IMR-90 (cell line): ENCODE data around the gene RTN4IP1. TPM values are rescaled to one million over a fixed set of nuclear protein-coding genes. Genes with fewer than 3 reads are reported as not detected.

Source experiments
- ATAC-seq: fragments of 200-7000 bp; cut with Tn5 transposase; 2 replicates; pipeline ENCODE4 v1.9.1; 2020; ENCODE audit warnings: low read depth, mild to moderate bottlenecking, moderate library complexity
- BruUV-seq: library from RNA; stranded (reverse); fragments of 400-500 nt; replicated peaks from 2 replicates; lab custom pipeline; 2021; lab: Mats Ljungman, UMichigan
- CTCF ChIA-PET: fragments of 300-600 bp; formaldehyde crosslinking; extraction: SDS; loops from one replicate; lab custom pipeline; 2021; ENCODE audit warnings: antibody characterized with exemption; lab: Yijun Ruan, JAX
- POLR2A ChIA-PET: fragments of 300-600 bp; sonication (Branson Sonifier 250); formaldehyde crosslinking; loops from one replicate; lab custom pipeline; 2022; ENCODE audit warnings: antibody characterized with exemption; ENCODE audit not compliant: unreplicated experiment; lab: Charles Lee
- DNase-seq: peaks from one replicate; pipeline ENCODE4 v3.0.0; 2013
- H2AFZ ChIP-seq: replicated peaks from 2 replicates; pipeline ENCODE3; 2013; ENCODE audit warnings: low read length, mild to moderate bottlenecking; ENCODE audit not compliant: poor library complexity
- H2AK5ac ChIP-seq: 2 replicates; pipeline ENCODE4 v1.6.1; 2013; ENCODE audit warnings: low read depth, low read length, inconsistent platforms
- H2AK9ac ChIP-seq: replicated peaks from 2 replicates; pipeline ENCODE3; 2013; ENCODE audit warnings: mild to moderate bottlenecking, low read depth, low read length, moderate library complexity; ENCODE audit not compliant: poor library complexity
- H2BK120ac ChIP-seq: 2 replicates; pipeline ENCODE4 v1.6.1; 2013; ENCODE audit warnings: low read depth, low read length, inconsistent platforms
- H2BK15ac ChIP-seq: 3 replicates; pipeline ENCODE4 v1.6.1; 2013; ENCODE audit warnings: low read depth, low read length, inconsistent platforms
- H2BK20ac ChIP-seq: 2 replicates; pipeline ENCODE4 v1.6.1; 2013; ENCODE audit warnings: low read depth, mild to moderate bottlenecking, inconsistent platforms, low read length, moderate library complexity
- H2BK5ac ChIP-seq: 2 replicates; pipeline ENCODE4 v1.6.1; 2013; ENCODE audit warnings: mild to moderate bottlenecking, low read depth, low read length, inconsistent platforms; ENCODE audit not compliant: poor library complexity, severe bottlenecking
- H3K14ac ChIP-seq: replicated peaks from 2 replicates; pipeline ENCODE4 v1.6.1; 2013; ENCODE audit warnings: low read depth, low read length, inconsistent platforms
- H3K18ac ChIP-seq: 2 replicates; pipeline ENCODE4 v1.6.1; 2013; ENCODE audit warnings: low read depth, low read length, control low read depth
- H3K23ac ChIP-seq: 2 replicates; pipeline ENCODE4 v1.6.1; 2013; ENCODE audit warnings: low read depth, low read length, inconsistent platforms
- H3K27ac ChIP-seq: 2 replicates; pipeline ENCODE4 v1.5.1; 2013; ENCODE audit warnings: mild to moderate bottlenecking, control low read depth, low read length; ENCODE audit not compliant: insufficient read depth
- H3K27me3 ChIP-seq: 2 replicates; pipeline ENCODE4 v1.6.1; 2013; ENCODE audit warnings: low read length; ENCODE audit not compliant: control insufficient read depth, insufficient read depth
- H3K36me3 ChIP-seq: 2 replicates; pipeline ENCODE4 v1.6.1; 2013; ENCODE audit warnings: low read length, mixed read lengths; ENCODE audit not compliant: control insufficient read depth, insufficient read depth
- H3K4ac ChIP-seq: 2 replicates; pipeline ENCODE4 v1.6.1; 2013; ENCODE audit warnings: low read depth, low read length, inconsistent platforms
- H3K4me1 ChIP-seq: 2 replicates; pipeline ENCODE4 v1.6.1; 2013; ENCODE audit warnings: low read length, mixed read lengths; ENCODE audit not compliant: control insufficient read depth, insufficient read depth
- H3K4me2 ChIP-seq: 2 replicates; pipeline ENCODE4 v1.6.1; 2013; ENCODE audit warnings: low read depth, mild to moderate bottlenecking, control low read depth, low read length, moderate library complexity
- H3K4me3 ChIP-seq: 2 replicates; pipeline ENCODE4 v1.5.1; 2013; ENCODE audit warnings: low read depth, mild to moderate bottlenecking, control low read depth, low read length, moderate library complexity; ENCODE audit not compliant: insufficient read depth
- H3K56ac ChIP-seq: 2 replicates; pipeline ENCODE4 v1.6.1; 2013; ENCODE audit warnings: low read length, inconsistent platforms; ENCODE audit not compliant: insufficient read depth; ENCODE audit errors: extremely low read depth
- H3K79me1 ChIP-seq, 2 experiments: 2 replicates each; pipeline ENCODE4 v1.6.1; 2013; ENCODE audit warnings: low read length in 2 of 2, inconsistent platforms in 1 of 2, low read depth in 1 of 2
- H3K9ac ChIP-seq: 2 replicates; pipeline ENCODE4 v1.6.1; 2013; ENCODE audit warnings: low read depth, low read length, control low read depth
- H3K9me1 ChIP-seq: 2 replicates; pipeline ENCODE4 v1.6.1; 2013; ENCODE audit warnings: low read length, inconsistent platforms; ENCODE audit not compliant: insufficient read depth
- H3K9me3 ChIP-seq: 2 replicates; pipeline ENCODE4 v1.6.1; 2013; ENCODE audit warnings: low read length; ENCODE audit not compliant: control insufficient read depth, insufficient read depth
- H4K20me1 ChIP-seq: 2 replicates; pipeline ENCODE4 v1.6.1; 2013; ENCODE audit warnings: low read length, inconsistent platforms; ENCODE audit not compliant: insufficient read depth
- H4K5ac ChIP-seq: 2 replicates; pipeline ENCODE4 v1.6.1; 2013; ENCODE audit warnings: mild to moderate bottlenecking, low read depth, low read length, control low read depth
- H4K8ac ChIP-seq, 2 experiments: 2 replicates each; pipeline ENCODE4 v1.6.1; 2013; ENCODE audit warnings: low read depth in 2 of 2, low read length in 2 of 2, control low read depth in 1 of 2, inconsistent platforms in 1 of 2
- H4K91ac ChIP-seq: 2 replicates; pipeline ENCODE4 v1.6.1; 2013; ENCODE audit warnings: low read depth, low read length, inconsistent platforms; ENCODE audit not compliant: insufficient read depth
- USF2 ChIP-seq: fragments of 150-350 bp; IDR thresholded peaks from 2 replicates; pipeline ENCODE4 v1.6.1; 2017; ENCODE audit warnings: mild to moderate bottlenecking, antibody characterized with exemption, low read length, low read depth
- WGBS, 2 experiments: methylation state at CpG; one replicate each; pipeline versions ENCODE4 v1.1.5 to v1.1.7; 2013; ENCODE audit warnings: missing lambda C conversion rate in 2 of 2; ENCODE audit not compliant: insufficient read length in 1 of 2; ENCODE audit errors: extremely low coverage in 2 of 2; 5-methylcytosine and 5-hydroxymethylcytosine counted together
- dilution Hi-C: fragments of 300-500 bp; cut with HindIII; formaldehyde crosslinking; loops from one replicate; pipeline ENCODE4 v1.14.3; 2018; ENCODE audit warnings: low sequenced_read_pairs; ENCODE audit not compliant: unreplicated experiment
- in situ Hi-C: fragments of 300-500 bp; cut with MboI; formaldehyde crosslinking; loops from 3 replicates; pipeline ENCODE4 v1.14.3; 2019; ENCODE audit warnings: low sequenced_read_pairs, inconsistent platforms, mixed read lengths
- intact Hi-C: fragments of 100-400 bp; cut with micrococcal nuclease; formaldehyde crosslinking; loops from 2 replicates; pipeline ENCODE4 v1.10.0; 2022
- polyA plus RNA-seq, 3 experiments: library from polyadenylated mRNA; depleted of rRNA; stranded (reverse); fragments of >200 nt; gene quantifications; 2 replicates each; pipeline ENCODE4 v1.2.3, GENCODE V29; 2012; ENCODE audit warnings: low replicate concordance in 1 of 3
- total RNA-seq: library from RNA; depleted of rRNA; stranded (reverse); fragments of >200 nt; gene quantifications from 2 replicates; pipeline ENCODE4 v1.2.3, GENCODE V29; 2012

Gene RTN4IP1
- total and polyA plus RNA-seq, 2 of the 4 experiments (the other 2 are of a cell fraction) = 5.7 to 9.9 TPM

GRCh38 chr6:106613590-106613989, 15.7 kb downstream of the RTN4IP1 start:
- Histone ChIP-seq H3K79me1 (no peaks in the 10 kb centered on the region), H4K20me1 (no peaks in the 10 kb centered on the region), H3K27me3 (no peaks in the 10 kb centered on the region), H3K9me1 (no peaks in the 10 kb centered on the region), H3K14ac (no peak overlapping the region), H2BK15ac (no peak overlapping the region), H3K4me3 (no peak overlapping the region), H4K8ac (no peak overlapping the region), H3K9ac (no peak overlapping the region), H3K23ac (no peak overlapping the region), H3K4me1 (no peaks in the 10 kb centered on the region), H3K56ac (no peak overlapping the region), H3K9me3 (no peaks in the 10 kb centered on the region), H3K27ac (no peak overlapping the region), H3K4ac (no peak overlapping the region), H2BK5ac (no peak overlapping the region), H4K91ac (no peak overlapping the region), H3K18ac (no peak overlapping the region), H2BK20ac (no peak overlapping the region), H4K5ac (no peak overlapping the region), H2AK9ac (no peak overlapping the region), H2BK120ac (no peak overlapping the region), H3K36me3 (no peaks in the 10 kb centered on the region), H2AFZ (no peak overlapping the region), H3K4me2 (no peak overlapping the region), H2AK5ac (no peak overlapping the region)
- dilution Hi-C loops (no loop called here), intact Hi-C loops (no loop called here), in situ Hi-C loops (no loop called here)
- ChIA-PET POLR2A (no interaction called here), CTCF (no interaction called here)
- no CpG with 5 or more reads among the region's 1 CpG for WGBS, 2 experiments
- BruUV-seq = no TSS peak
- ATAC-seq (no peak), DNase-seq (no peak)
- TF ChIP-seq USF2 = no peak
